LNCaP clone FGC (cell line): ENCODE measurements around the gene PRR29.

Experiments used
- DNase-seq: peaks from one replicate; pipeline ENCODE4 v3.0.0-alpha.2; 2011; ENCODE audit warnings: low read depth
- H3K4me3 ChIP-seq: 2 replicates; pipeline ENCODE4 v1.5.1; 2011; ENCODE audit warnings: mild to moderate bottlenecking, low read depth, low read length, control low read depth
- CTCF ChIP-seq: IDR thresholded peaks from 2 replicates; pipeline ENCODE4 v1.5.1; 2012; ENCODE audit warnings: mild to moderate bottlenecking; ENCODE audit not compliant: control insufficient read depth, insufficient read depth; ENCODE audit errors: extremely low read depth

PRR29 gene

DNA sequence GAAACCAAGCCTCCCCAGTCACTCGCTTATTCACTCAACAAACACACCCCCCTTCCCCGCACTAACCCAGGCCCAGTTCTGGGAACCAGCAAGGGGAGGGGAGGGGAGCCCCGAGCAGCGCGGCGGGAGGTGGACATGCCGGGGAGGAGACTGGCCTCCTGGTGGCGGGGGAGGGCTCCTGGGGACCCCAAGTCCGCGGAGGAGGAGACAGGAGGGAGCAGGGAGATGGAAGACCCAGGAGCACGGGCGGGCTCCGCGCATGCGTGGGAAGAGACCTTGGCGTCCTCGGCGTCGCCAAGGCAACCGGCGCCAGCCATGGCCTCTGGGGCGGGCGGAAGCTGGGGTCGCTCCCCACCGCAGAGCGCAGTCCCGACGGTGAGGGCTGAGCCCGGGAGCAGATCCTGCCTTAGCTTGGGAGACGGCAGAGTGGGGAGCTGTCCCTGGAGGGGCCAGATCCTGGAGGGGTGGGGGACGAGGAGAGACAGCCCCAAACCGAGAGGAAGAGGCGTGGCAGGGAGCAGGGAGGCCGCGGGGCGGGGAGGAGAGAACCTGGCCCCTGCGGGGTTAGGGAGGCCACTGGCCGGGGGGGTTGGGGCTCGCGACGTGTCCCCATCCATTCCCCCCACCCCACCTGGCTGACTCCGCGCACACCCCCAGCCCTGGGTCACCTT lies at the start of gene PRR29:
Gene PRR29, plus strand, starts transcription at position 302 of the 671 bp plus-strand sequence. Its CDS starts 14 bp downstream, at position 316.
- TF ChIP-seq CTCF, result no peak
- no peak for DNase-seq
- peak within 1 kb of the TSS; percentile 59 for H3K4me3 ChIP-seq

- H3K4me3 ChIP-seq, result no peak overlapping the region
- DNase-seq, result no peak
- TF ChIP-seq CTCF, result no peak
Measured at GRCh38 chr17:63948521-63948920, 49.6 kb upstream of the PRR29 start.

DNA sequence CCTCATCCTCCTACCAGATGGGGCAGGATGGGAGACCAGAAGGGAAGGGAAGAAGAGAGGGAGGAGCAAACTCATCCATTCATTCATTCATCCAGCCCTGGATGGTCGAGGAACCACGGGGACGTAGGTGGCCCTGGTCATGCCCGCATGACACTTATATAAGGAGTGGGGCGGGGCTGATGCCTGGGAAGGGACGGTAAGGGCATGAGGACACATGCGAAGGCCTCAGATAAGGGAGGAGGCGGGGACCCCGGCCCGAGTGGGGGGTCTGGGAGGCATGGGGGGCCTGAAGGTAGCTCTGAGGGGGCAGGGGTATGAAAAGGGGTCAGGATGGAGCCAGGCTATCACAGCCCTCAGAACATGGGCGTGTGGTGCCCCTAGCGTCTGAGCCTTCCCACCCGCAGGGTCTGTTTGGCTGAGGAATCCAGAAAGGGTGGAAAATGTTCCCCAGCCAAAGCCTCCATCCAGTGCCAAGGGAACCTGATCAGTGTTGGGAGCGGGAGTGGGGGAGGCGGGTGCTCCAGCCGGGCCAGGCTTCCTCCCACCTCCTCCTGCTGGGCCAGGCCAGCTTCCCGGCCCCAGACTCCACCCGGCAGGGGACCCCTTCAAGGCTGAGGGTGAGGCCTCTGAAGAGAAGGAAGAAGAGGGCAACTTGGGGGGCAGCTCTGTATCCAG lies 48.4 kb upstream of the PRR29 start:
- no peak for TF ChIP-seq CTCF
- no peak for DNase-seq
- H3K4me3 ChIP-seq, result no peak overlapping the region

- peak; percentile 13 for DNase-seq
- peak; percentile 94 for TF ChIP-seq CTCF
- H3K4me3 ChIP-seq, result no peak overlapping the region
Measured at GRCh38 chr17:63950940-63951907, 46.9 kb upstream of the PRR29 start.

DNA sequence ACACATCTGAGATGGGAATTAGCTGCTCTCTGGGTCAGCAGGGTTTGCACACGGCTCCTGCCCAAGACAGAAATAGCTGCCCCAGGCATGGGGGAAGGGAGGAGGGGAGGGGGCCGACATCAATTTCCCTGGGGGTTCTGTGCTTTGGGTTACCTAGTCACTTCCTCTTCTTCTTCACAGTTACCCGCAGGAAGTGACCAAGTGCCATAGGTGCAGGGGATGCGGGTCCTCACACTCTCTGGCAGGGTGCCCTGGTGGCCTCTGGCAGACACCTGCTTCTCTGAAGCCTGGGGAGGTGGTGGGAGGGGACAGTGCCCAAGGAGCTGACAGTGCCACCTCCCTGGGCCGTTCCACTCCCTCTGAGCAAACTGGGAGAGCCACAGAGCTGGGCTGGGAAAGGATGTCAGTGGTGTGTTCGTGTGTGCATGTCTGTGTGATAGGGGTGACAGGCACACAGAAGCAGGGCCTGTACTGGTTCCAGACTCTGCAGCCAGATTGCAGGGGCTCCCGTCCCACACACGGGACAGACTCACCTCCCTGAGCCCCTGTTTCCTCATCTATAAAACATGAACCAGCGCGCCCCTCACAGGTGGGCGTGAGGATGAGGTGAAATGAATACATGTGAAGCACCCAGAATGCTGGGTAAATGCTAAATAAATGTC lies 43.6 kb upstream of the PRR29 start:
- no peak for DNase-seq
- H3K4me3 ChIP-seq, result no peak overlapping the region
- TF ChIP-seq CTCF, result no peak

GRCh38 chr17:63955232-63955631 lies 42.9 kb upstream of the PRR29 start:
- TF ChIP-seq CTCF, result no peak
- no peak for DNase-seq
- no peak overlapping the region for H3K4me3 ChIP-seq
